ENCODE data around the gene CHODL.

Gene CHODL

DNA sequence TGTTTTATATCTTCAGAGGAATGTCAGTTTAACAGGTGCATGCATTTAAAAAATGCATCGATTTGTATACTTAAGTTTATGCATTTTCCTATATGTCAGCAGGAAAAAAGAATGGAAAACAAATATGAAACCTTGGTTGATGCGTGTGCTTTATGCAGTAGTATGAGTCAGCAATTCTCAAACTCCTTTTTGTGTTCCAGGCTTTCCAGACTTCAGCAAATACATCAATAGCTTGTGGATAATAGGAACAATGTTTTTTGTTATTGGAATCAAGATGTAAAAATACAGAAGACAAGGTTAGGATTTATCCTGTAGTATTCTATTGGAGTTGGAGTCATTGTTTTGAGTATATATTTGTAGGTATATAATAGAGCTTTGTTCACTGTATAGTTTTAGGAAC is 45.2 kb downstream of the CHODL start:
- peaks cover 4% of the 10 kb centered on the region for H3K27me3 Mint-ChIP-seq (ENCODE audit: low read depth, poor library complexity)
- no peak overlapping the region for H3K4me3 Mint-ChIP-seq
- TF ChIP-seq, protein P1, sequence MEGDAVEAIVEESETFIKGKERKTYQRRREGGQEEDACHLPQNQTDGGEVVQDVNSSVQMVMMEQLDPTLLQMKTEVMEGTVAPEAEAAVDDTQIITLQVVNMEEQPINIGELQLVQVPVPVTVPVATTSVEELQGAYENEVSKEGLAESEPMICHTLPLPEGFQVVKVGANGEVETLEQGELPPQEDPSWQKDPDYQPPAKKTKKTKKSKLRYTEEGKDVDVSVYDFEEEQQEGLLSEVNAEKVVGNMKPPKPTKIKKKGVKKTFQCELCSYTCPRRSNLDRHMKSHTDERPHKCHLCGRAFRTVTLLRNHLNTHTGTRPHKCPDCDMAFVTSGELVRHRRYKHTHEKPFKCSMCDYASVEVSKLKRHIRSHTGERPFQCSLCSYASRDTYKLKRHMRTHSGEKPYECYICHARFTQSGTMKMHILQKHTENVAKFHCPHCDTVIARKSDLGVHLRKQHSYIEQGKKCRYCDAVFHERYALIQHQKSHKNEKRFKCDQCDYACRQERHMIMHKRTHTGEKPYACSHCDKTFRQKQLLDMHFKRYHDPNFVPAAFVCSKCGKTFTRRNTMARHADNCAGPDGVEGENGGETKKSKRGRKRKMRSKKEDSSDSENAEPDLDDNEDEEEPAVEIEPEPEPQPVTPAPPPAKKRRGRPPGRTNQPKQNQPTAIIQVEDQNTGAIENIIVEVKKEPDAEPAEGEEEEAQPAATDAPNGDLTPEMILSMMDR (IDR thresholded peaks at IDR 0.05): no peak
- no peaks in the 10 kb centered on the region for H3K4me1 Mint-ChIP-seq
- no peak overlapping the region for H3K27ac Mint-ChIP-seq
- no peak for DNase-seq
- H3K9me3 Mint-ChIP-seq: no peaks in the 10 kb centered on the region
- no peaks in the 10 kb centered on the region for H3K36me3 Mint-ChIP-seq (ENCODE audit: low read depth)

DNA sequence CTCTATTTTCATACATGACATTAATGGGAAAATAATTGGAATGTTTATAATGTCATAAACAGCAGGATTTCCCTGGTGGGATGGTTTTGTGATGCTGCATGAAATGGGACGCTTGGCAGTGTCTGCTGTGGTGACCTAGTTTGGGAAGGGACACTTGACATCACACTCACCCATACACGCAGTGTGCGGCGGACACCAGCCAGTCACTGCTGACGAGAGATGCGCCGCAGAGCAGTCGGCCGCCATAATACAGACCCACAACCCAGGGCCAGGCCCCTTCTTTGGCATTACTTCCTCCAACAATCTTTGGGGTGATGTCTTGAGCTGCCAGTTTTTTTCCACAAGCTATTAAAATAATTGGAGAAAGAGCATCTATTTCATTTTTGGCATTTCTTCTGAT is 49.5 kb downstream of the CHODL start:
- no peak overlapping the region for H3K27ac Mint-ChIP-seq
- no peaks in the 10 kb centered on the region for H3K27me3 Mint-ChIP-seq (ENCODE audit: low read depth, poor library complexity)
- H3K4me1 Mint-ChIP-seq: peaks cover 7% of the 10 kb centered on the region
- TF ChIP-seq, protein P1 (IDR thresholded peaks at IDR 0.05): no peak
- no peak for DNase-seq
- H3K4me3 Mint-ChIP-seq: no peak overlapping the region
- no peaks in the 10 kb centered on the region for H3K9me3 Mint-ChIP-seq
- H3K36me3 Mint-ChIP-seq (ENCODE audit: low read depth): no peaks in the 10 kb centered on the region

DNA sequence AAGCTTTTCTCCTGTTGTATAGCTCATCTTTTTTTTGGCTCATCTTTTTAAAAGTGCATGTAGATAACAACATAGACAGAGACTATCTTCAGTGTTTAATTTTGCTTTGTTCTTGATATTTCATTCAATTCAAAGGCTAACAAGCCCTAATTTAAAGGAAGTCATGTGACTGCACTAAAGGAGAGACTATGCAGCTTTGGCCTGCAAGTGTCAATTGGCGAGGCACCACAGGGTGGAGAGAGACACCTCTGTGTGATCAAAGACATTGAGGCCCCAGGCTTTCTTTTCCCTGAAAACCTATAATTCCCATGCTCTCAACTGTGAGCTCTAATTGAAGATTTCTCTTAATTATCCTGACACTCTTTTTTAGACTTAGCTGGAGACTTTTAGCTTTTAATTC is 53.6 kb downstream of the CHODL start:
- Mint-ChIP-seq H3K27ac (no peak overlapping the region), H3K36me3 (ENCODE audit: low read depth) (no peaks in the 10 kb centered on the region), H3K9me3 (no peaks in the 10 kb centered on the region), H3K4me3 (no peak overlapping the region), H3K4me1 (peaks cover 7% of the 10 kb centered on the region), H3K27me3 (ENCODE audit: low read depth, poor library complexity) (no peaks in the 10 kb centered on the region)
- TF ChIP-seq, protein P1 (IDR thresholded peaks at IDR 0.05): no peak
- DNase-seq: no peak

All from nephron progenitor cell (in vitro differentiated cells).